GM23338 (cell line): ENCODE measurements around the gene MAGI3. TPM values are rescaled to one million over a fixed set of nuclear protein-coding genes. Genes with fewer than 3 reads are reported as not detected.

Source experiments
- ATAC-seq: fragments of 200-7000 bp; cut with Tn5 transposase; 3 replicates; pipeline ENCODE4 v1.9.1; 2020
- DNase-seq: peaks from one replicate; pipeline ENCODE4 v3.0.0-alpha.2; 2015; ENCODE audit warnings: low spot score
- H2AFZ ChIP-seq: fragments of 200-600 bp; sonication (generic); 2 replicates; pipeline ENCODE4 v1.8.0; 2016; ENCODE audit warnings: antibody characterized with exemption, mild to moderate bottlenecking, moderate library complexity
- H3F3A ChIP-seq: fragments of 200-600 bp; sonication (generic); replicated peaks from 2 replicates; pipeline ENCODE4 v1.8.0; 2017; ENCODE audit warnings: antibody characterized with exemption, mixed run types, low read depth
- H3K27ac ChIP-seq: fragments of 200-600 bp; sonication (generic); 2 replicates; pipeline ENCODE4 v1.6.1; 2016; ENCODE audit warnings: low read depth
- H3K27me3 ChIP-seq: fragments of 200-600 bp; sonication (generic); 2 replicates; pipeline ENCODE4 v1.8.0; 2016; ENCODE audit warnings: mild to moderate bottlenecking, mixed run types, moderate library complexity; ENCODE audit not compliant: insufficient read depth
- H3K36me3 ChIP-seq: fragments of 200-600 bp; sonication (generic); 2 replicates; pipeline ENCODE4 v1.8.0; 2016; ENCODE audit warnings: mild to moderate bottlenecking; ENCODE audit not compliant: insufficient read depth
- H3K4me1 ChIP-seq: fragments of 200-600 bp; sonication (generic); 2 replicates; pipeline ENCODE4 v1.8.0; 2016; ENCODE audit warnings: mild to moderate bottlenecking, moderate library complexity; ENCODE audit not compliant: insufficient read depth
- H3K4me2 ChIP-seq: fragments of 200-600 bp; sonication (generic); 2 replicates; pipeline ENCODE4 v1.7.1; 2017; ENCODE audit warnings: mixed run types
- H3K4me3 ChIP-seq: fragments of 200-600 bp; sonication (generic); 2 replicates; pipeline ENCODE4 v1.6.1; 2016; ENCODE audit warnings: mixed run types
- H3K79me2 ChIP-seq: fragments of 200-600 bp; sonication (generic); replicated peaks from 2 replicates; pipeline ENCODE4 v1.8.0; 2017; ENCODE audit warnings: mild to moderate bottlenecking; ENCODE audit not compliant: insufficient read depth
- H3K9me2 ChIP-seq: fragments of 200-600 bp; sonication (generic); 2 replicates; pipeline ENCODE4 v1.8.0; 2017; ENCODE audit not compliant: insufficient read depth
- H4K20me1 ChIP-seq: fragments of 200-600 bp; sonication (generic); replicated peaks from 2 replicates; pipeline ENCODE4 v1.8.0; 2017; ENCODE audit warnings: mild to moderate bottlenecking; ENCODE audit not compliant: insufficient read depth
- H3K27ac Mint-ChIP-seq: 2 replicates; pipeline ENCODE4 v1.8.0; 2020; ENCODE audit warnings: inconsistent platforms, mild to moderate bottlenecking, moderate library complexity, mixed read lengths
- H3K27me3 Mint-ChIP-seq: 3 replicates; pipeline ENCODE4 v1.8.0; 2022; ENCODE audit warnings: low read depth, mild to moderate bottlenecking, moderate library complexity, mixed read lengths, inconsistent platforms; ENCODE audit not compliant: insufficient read depth, poor library complexity
- H3K36me3 Mint-ChIP-seq: 3 replicates; pipeline ENCODE4 v1.8.0; 2021; ENCODE audit warnings: low read depth, mild to moderate bottlenecking, inconsistent platforms, moderate library complexity, mixed read lengths
- H3K4me1 Mint-ChIP-seq: 3 replicates; pipeline ENCODE4 v1.8.0; 2020; ENCODE audit warnings: mild to moderate bottlenecking, inconsistent platforms, mixed read lengths
- H3K4me3 Mint-ChIP-seq: 3 replicates; pipeline ENCODE4 v1.8.0; 2021; ENCODE audit warnings: moderate library complexity, mild to moderate bottlenecking, inconsistent platforms, mixed read lengths
- H3K9me3 Mint-ChIP-seq: 3 replicates; pipeline ENCODE4 v1.8.0; 2020; ENCODE audit warnings: moderate library complexity, mild to moderate bottlenecking, inconsistent platforms, mixed read lengths
- CREB1 ChIP-seq: fragments of 250-450 bp; sonication (Bioruptor Pico); IDR thresholded peaks from 2 replicates; pipeline ENCODE4 v1.5.0; 2020; ENCODE audit warnings: low read depth, mild to moderate bottlenecking, moderate library complexity
- ETS1 ChIP-seq: IDR thresholded peaks from 2 replicates; pipeline ENCODE4 v1.6.1; 2016; ENCODE audit warnings: antibody characterized with exemption
- EZH2 ChIP-seq: fragments of 200-600 bp; sonication (generic); IDR thresholded peaks from one replicate; pipeline ENCODE4 v1.8.0; 2017; ENCODE audit warnings: antibody characterized with exemption, mild to moderate bottlenecking, low read depth; ENCODE audit not compliant: unreplicated experiment
- EZH2phosphoT487 ChIP-seq: fragments of 200-600 bp; sonication (generic); IDR thresholded peaks from one replicate; pipeline ENCODE4 v1.8.1; 2018; ENCODE audit warnings: antibody characterized with exemption; ENCODE audit not compliant: unreplicated experiment
- JUNB ChIP-seq: IDR thresholded peaks from one replicate; pipeline ENCODE4 v1.6.1; 2016; ENCODE audit warnings: antibody characterized with exemption; ENCODE audit not compliant: unreplicated experiment
- NANOG ChIP-seq: IDR thresholded peaks from 2 replicates; pipeline ENCODE4 v1.6.1; 2016; ENCODE audit warnings: antibody characterized with exemption, borderline replicate concordance
- POLR2AphosphoS5 ChIP-seq: IDR thresholded peaks from 2 replicates; pipeline ENCODE4 v1.6.1; 2016; ENCODE audit warnings: antibody characterized with exemption, low read depth
- STAT1 ChIP-seq: IDR thresholded peaks from one replicate; pipeline ENCODE4 v1.6.1; 2016; ENCODE audit warnings: antibody characterized with exemption; ENCODE audit not compliant: unreplicated experiment
- ZNF114 ChIP-seq: fragments of 250-450 bp; sonication (Bioruptor Pico); IDR thresholded peaks from 2 replicates; pipeline ENCODE4 v1.5.0; 2020; ENCODE audit warnings: mild to moderate bottlenecking, moderate library complexity
- ZNF331 ChIP-seq: fragments of 250-450 bp; sonication (Bioruptor Pico); IDR thresholded peaks from 2 replicates; pipeline ENCODE4 v1.5.0; 2020; ENCODE audit warnings: low read depth, mild to moderate bottlenecking, moderate library complexity
- ZNF462 ChIP-seq: fragments of 250-450 bp; sonication (Bioruptor Pico); IDR thresholded peaks from 2 replicates; pipeline ENCODE4 v1.5.0; 2020; ENCODE audit warnings: mild to moderate bottlenecking, moderate library complexity
- polyA plus RNA-seq: library from polyadenylated mRNA; unstranded; fragments of >200 nt; fragmentation: Nextera tagmentation; extraction: Ambion mirVana; gene quantifications from 2 replicates; pipeline ENCODE4 v1.2.1, GENCODE V29; 2016
- total RNA-seq: library from RNA; depleted of rRNA; stranded (reverse); fragments of >200 nt; shearing (Covaris generic); gene quantifications from 2 replicates; pipeline ENCODE4 v1.2.3, GENCODE V29; 2014

MAGI3 gene
- total and polyA plus RNA-seq, 2 experiments from 2014 or later: 3.9 to 10.0 TPM

- Mint-ChIP-seq H3K4me1 (peaks cover 9% of the 10 kb centered on the region; the same call in 2 of the 3 replicates), H3K27ac (no peak overlapping the region), H3K36me3 (no peaks in the 10 kb centered on the region), H3K4me3 (no peak overlapping the region), H3K9me3 (no peaks in the 10 kb centered on the region), H3K27me3 (no peaks in the 10 kb centered on the region)
- Histone ChIP-seq H3K79me2 (no peaks in the 10 kb centered on the region), H3K4me3 (no peak overlapping the region), H2AFZ (no peak overlapping the region), H4K20me1 (0 out of 2 replicates have a peak, but pooled peaks cover 4% of the 10 kb centered on the region), H3K36me3 (no peaks in the 10 kb centered on the region), H3K4me2 (no peak overlapping the region), H3F3A (no peaks in the 10 kb centered on the region), H3K27ac (no peak overlapping the region), H3K9me2 (no peaks in the 10 kb centered on the region), H3K4me1 (no peaks in the 10 kb centered on the region), H3K27me3 (no peaks in the 10 kb centered on the region)
- TF ChIP-seq ZNF331 (CRISPR knock-in tag) (no peak), CREB1 (CRISPR knock-in tag) (no peak), STAT1 (no peak), EZH2 (no peak), JUNB (no peak)
- ATAC-seq (no peak), DNase-seq (no peak)
Observed at GRCh38 chr1:113434874-113435175, 44.5 kb downstream of the MAGI3 start.

- H3K9me2 ChIP-seq: no peaks in the 10 kb centered on the region
- DNase-seq (no peak), ATAC-seq (no peak)
- peaks cover 21% of the 10 kb centered on the region for H3K4me1 Mint-ChIP-seq
- H3K36me3 Mint-ChIP-seq: no peaks in the 10 kb centered on the region
- no peaks in the 10 kb centered on the region for H3F3A ChIP-seq
- no peak overlapping the region for H3K27ac ChIP-seq
- H2AFZ ChIP-seq: no peak overlapping the region
- no peaks in the 10 kb centered on the region for H3K27me3 Mint-ChIP-seq
- no peak overlapping the region for H3K27ac Mint-ChIP-seq
- H3K79me2 ChIP-seq: no peaks in the 10 kb centered on the region
- H3K4me2 ChIP-seq: no peak overlapping the region
- H3K9me3 Mint-ChIP-seq: no peaks in the 10 kb centered on the region
- 0 out of 2 replicates have a peak, but pooled peaks cover 4% of the 10 kb centered on the region for H4K20me1 ChIP-seq
- H3K4me1 ChIP-seq: no peaks in the 10 kb centered on the region
- H3K36me3 ChIP-seq: no peaks in the 10 kb centered on the region
- no peaks in the 10 kb centered on the region for H3K27me3 ChIP-seq
- H3K4me3 Mint-ChIP-seq: no peak overlapping the region
- no peak overlapping the region for H3K4me3 ChIP-seq
- TF ChIP-seq ZNF114 (CRISPR knock-in tag) (no peak), EZH2phosphoT487 (no peak), ETS1 (no peak), NANOG (no peak), JUNB (no peak), EZH2 (no peak), STAT1 (no peak), POLR2AphosphoS5 (no peak), ZNF462 (no peak), ZNF331 (CRISPR knock-in tag) (no peak), CREB1 (CRISPR knock-in tag) (no peak)
Observed at GRCh38 chr1:113437554-113438341, 47.4 kb downstream of the MAGI3 start.
